GM12892 (cell line): ENCODE measurements around the gene PRSS2.

Experiments
- POLR2A ChIP-seq: IDR thresholded peaks from 2 replicates; pipeline ENCODE4 v1.6.1; 2011; ENCODE audit warnings: low read depth, low read length, control low read depth
- POLR2AphosphoS5 ChIP-seq: IDR thresholded peaks from 2 replicates; pipeline ENCODE4 v1.6.1; 2011; ENCODE audit warnings: low read depth, low read length, control low read depth
- TAF1 ChIP-seq: IDR thresholded peaks from 2 replicates; pipeline ENCODE4 v1.6.1; 2011; ENCODE audit warnings: low read depth, mild to moderate bottlenecking, control low read depth, low read length, borderline replicate concordance

DNA sequence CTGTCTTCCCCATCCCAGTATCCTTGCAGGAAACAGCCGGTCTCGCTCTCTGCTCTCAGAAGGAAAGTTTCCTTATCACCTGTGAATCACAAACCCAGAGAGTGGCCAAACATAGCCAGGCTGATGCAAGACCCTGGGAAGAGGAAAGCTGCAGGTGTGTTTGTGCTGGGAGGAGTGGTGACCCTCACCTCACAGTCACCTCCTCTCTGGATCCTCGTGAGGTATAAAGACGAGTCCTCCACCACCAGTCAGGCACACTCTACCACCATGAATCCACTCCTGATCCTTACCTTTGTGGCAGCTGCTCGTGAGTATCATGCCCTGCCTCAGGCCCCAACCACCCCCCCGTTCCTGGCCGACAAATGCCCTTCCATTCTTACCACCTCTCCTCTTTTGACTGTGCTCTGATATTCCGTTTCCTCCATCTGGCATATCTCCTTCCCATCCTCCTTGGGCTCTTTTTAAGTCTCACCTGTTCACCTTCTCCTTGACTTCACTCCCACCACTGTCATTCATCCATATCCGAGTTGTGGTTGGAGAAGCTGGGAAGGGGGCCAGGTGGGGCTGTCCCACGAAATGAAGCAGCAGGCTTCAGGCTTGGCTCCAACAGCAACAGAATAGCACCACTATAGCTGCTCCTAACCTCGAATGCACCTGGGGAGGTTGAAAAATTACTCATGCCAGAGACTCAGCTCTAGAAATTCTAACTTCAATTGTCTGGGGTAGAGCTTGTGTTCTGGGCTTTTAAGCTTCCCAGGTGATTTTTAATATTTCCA, 21.4 kb upstream of the PRSS2 start, which contains the start of gene PRSS1:
- TF ChIP-seq TAF1 (no peak), POLR2AphosphoS5 (no peak), POLR2A (no peak)
